Measurements from ENCODE around the gene ABHD2.

The ABHD2 gene

DNA sequence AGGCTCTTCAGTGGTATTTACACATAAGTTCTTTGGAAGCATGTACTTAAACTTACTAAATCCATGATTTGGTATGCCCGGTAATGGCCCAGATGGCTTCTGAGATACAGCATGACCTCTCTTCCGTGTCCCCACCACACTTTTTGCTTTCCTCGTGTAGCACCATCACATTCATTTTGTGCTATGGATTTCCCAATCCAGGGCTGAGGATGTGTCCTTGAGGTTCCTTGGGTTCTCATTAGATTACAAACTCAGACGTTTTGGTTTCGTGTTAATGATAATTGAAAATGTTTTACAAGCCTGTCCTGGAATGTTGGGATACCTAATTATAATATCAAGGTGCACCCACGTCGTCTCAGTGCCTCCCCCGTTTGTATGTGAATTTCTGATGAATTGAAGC is 7.3 kb downstream of the ABHD2 start:
- Histone ChIP-seq H3K27ac (ENCODE audit: low read depth, low read length, poor library complexity, severe bottlenecking) (no peak overlapping the region), H3F3A (ENCODE audit: insufficient read depth, low read length) (no peaks in the 10 kb centered on the region), H3K9me2 (ENCODE audit: low read depth, low read length) (no peaks in the 10 kb centered on the region), H3K4me3 (ENCODE audit: low read depth, low read length, poor library complexity, severe bottlenecking) (no peak overlapping the region), H3K9ac (ENCODE audit: low read length) (no peak overlapping the region), H4K20me1 (ENCODE audit: insufficient read depth, low read length) (no peaks in the 10 kb centered on the region), H3K4me1 (ENCODE audit: insufficient read depth, low read length, severe bottlenecking) (peaks cover 24% of the 10 kb centered on the region), H3K9me3 (ENCODE audit: low read length) (no peaks in the 10 kb centered on the region), H3K4me2 (ENCODE audit: low read length) (no peak overlapping the region), H3K36me3 (ENCODE audit: insufficient read depth, low read length) (peaks cover 16% of the 10 kb centered on the region; the same call in 1 of the 2 replicates), H3K79me2 (ENCODE audit: insufficient read depth, low read length) (0 out of 2 replicates have a peak, but pooled peaks cover 4% of the 10 kb centered on the region), H3K27me3 (ENCODE audit: insufficient read depth, low read length) (no peaks in the 10 kb centered on the region), H2AFZ (ENCODE audit: low read length) (no peak overlapping the region)
- TF ChIP-seq EZH2 (IDR thresholded peaks at IDR 0.05; ENCODE audit: borderline replicate concordance, low read length) (no peak), CTCF (IDR thresholded peaks at IDR 0.05; ENCODE audit: low read length) (no peak)

GRCh38 chr15:89096664-89097063 is 8.4 kb downstream of the ABHD2 start:
- H3K9me2 ChIP-seq (ENCODE audit: low read depth, low read length): no peaks in the 10 kb centered on the region
- no peak overlapping the region for H3K4me3 ChIP-seq (ENCODE audit: low read depth, low read length, poor library complexity, severe bottlenecking)
- 0 out of 2 replicates have a peak, but pooled peaks cover 4% of the 10 kb centered on the region for H3K79me2 ChIP-seq (ENCODE audit: insufficient read depth, low read length)
- H3K9me3 ChIP-seq (ENCODE audit: low read length): no peaks in the 10 kb centered on the region
- no peaks in the 10 kb centered on the region for H3F3A ChIP-seq (ENCODE audit: insufficient read depth, low read length)
- H3K27me3 ChIP-seq (ENCODE audit: insufficient read depth, low read length): no peaks in the 10 kb centered on the region
- H3K27ac ChIP-seq (ENCODE audit: low read depth, low read length, poor library complexity, severe bottlenecking): no peak overlapping the region
- H3K4me2 ChIP-seq (ENCODE audit: low read length): no peak overlapping the region
- H3K9ac ChIP-seq (ENCODE audit: low read length): no peak overlapping the region
- TF ChIP-seq EZH2 (IDR thresholded peaks at IDR 0.05; ENCODE audit: borderline replicate concordance, low read length) (no peak), CTCF (IDR thresholded peaks at IDR 0.05; ENCODE audit: low read length) (no peak)
- H2AFZ ChIP-seq (ENCODE audit: low read length): no peak overlapping the region
- peaks cover 16% of the 10 kb centered on the region; the same call in 1 of the 2 replicates for H3K36me3 ChIP-seq (ENCODE audit: insufficient read depth, low read length)
- H3K4me1 ChIP-seq (ENCODE audit: insufficient read depth, low read length, severe bottlenecking): peaks cover 13% of the 10 kb centered on the region
- H4K20me1 ChIP-seq (ENCODE audit: insufficient read depth, low read length): no peaks in the 10 kb centered on the region

GRCh38 chr15:89097313-89097712 is 9.1 kb downstream of the ABHD2 start:
- TF ChIP-seq EZH2 (IDR thresholded peaks at IDR 0.05; ENCODE audit: borderline replicate concordance, low read length) (no peak), CTCF (IDR thresholded peaks at IDR 0.05; ENCODE audit: low read length) (no peak)
- Histone ChIP-seq H3K27ac (ENCODE audit: low read depth, low read length, poor library complexity, severe bottlenecking) (no peak overlapping the region), H3K4me2 (ENCODE audit: low read length) (no peak overlapping the region), H3K36me3 (ENCODE audit: insufficient read depth, low read length) (peaks cover 16% of the 10 kb centered on the region; the same call in 1 of the 2 replicates), H3K9ac (ENCODE audit: low read length) (no peak overlapping the region), H3F3A (ENCODE audit: insufficient read depth, low read length) (no peaks in the 10 kb centered on the region), H3K27me3 (ENCODE audit: insufficient read depth, low read length) (no peaks in the 10 kb centered on the region), H3K4me3 (ENCODE audit: low read depth, low read length, poor library complexity, severe bottlenecking) (no peak overlapping the region), H2AFZ (ENCODE audit: low read length) (no peak overlapping the region), H3K4me1 (ENCODE audit: insufficient read depth, low read length, severe bottlenecking) (peaks cover 7% of the 10 kb centered on the region), H3K9me3 (ENCODE audit: low read length) (no peaks in the 10 kb centered on the region), H4K20me1 (ENCODE audit: insufficient read depth, low read length) (no peaks in the 10 kb centered on the region), H3K9me2 (ENCODE audit: low read depth, low read length) (no peaks in the 10 kb centered on the region), H3K79me2 (ENCODE audit: insufficient read depth, low read length) (no peaks in the 10 kb centered on the region)

Measured in OCI-LY1 (cell line).